ENCODE data around the gene LZTFL1.

GRCh38 chr3:45790596-45790995 is 51.3 kb downstream of the LZTFL1 start:
- TF ChIP-seq CTCF (conservative IDR thresholded peaks at IDR 0.05; ENCODE audit: low read depth, low read length), result no peak
- no peak for TF ChIP-seq EZH2 (IDR thresholded peaks at IDR 0.05; ENCODE audit: borderline replicate concordance, low read depth, low read length, poor library complexity, severe bottlenecking)
